Measurements from ENCODE around the gene MKI67.

The MKI67 gene

GRCh38 chr10:128052696-128053095, 73.5 kb downstream of the MKI67 start:
- Histone ChIP-seq H3K9me3 (ENCODE audit: severe bottlenecking) (no peaks in the 10 kb centered on the region), H3K27me3 (ENCODE audit: insufficient read depth, poor library complexity, severe bottlenecking) (no peaks in the 10 kb centered on the region), H3K4me3 (ENCODE audit: severe bottlenecking) (no peak overlapping the region), H3K4me1 (ENCODE audit: insufficient read depth, poor library complexity, severe bottlenecking) (peaks cover 26% of the 10 kb centered on the region), H3K36me3 (ENCODE audit: low read depth) (peaks cover 38% of the 10 kb centered on the region), H3K27ac (ENCODE audit: poor library complexity, severe bottlenecking) (no peak overlapping the region)
- TF ChIP-seq CTCF (IDR thresholded peaks at IDR 0.05; ENCODE audit: poor library complexity, severe bottlenecking), result no peak
- ATAC-seq (ENCODE audit: low read depth) (no peak), DNase-seq (ENCODE audit: low spot score) (no peak)

GRCh38 chr10:128051548-128051947, 74.7 kb downstream of the MKI67 start:
- Histone ChIP-seq H3K36me3 (ENCODE audit: low read depth) (peaks cover 38% of the 10 kb centered on the region), H3K27ac (ENCODE audit: poor library complexity, severe bottlenecking) (peak overlapping the region; percentile 16), H3K9me3 (ENCODE audit: severe bottlenecking) (no peaks in the 10 kb centered on the region), H3K4me3 (ENCODE audit: severe bottlenecking) (no peak overlapping the region), H3K4me1 (ENCODE audit: insufficient read depth, poor library complexity, severe bottlenecking) (peaks cover 26% of the 10 kb centered on the region), H3K27me3 (ENCODE audit: insufficient read depth, poor library complexity, severe bottlenecking) (no peaks in the 10 kb centered on the region)
- TF ChIP-seq CTCF (IDR thresholded peaks at IDR 0.05; ENCODE audit: poor library complexity, severe bottlenecking), result no peak
- ATAC-seq (ENCODE audit: low read depth), result no peak
- no peak for DNase-seq (ENCODE audit: low spot score)

GRCh38 chr10:128050936-128051335, 75.3 kb downstream of the MKI67 start:
- Histone ChIP-seq H3K27me3 (ENCODE audit: insufficient read depth, poor library complexity, severe bottlenecking) (no peaks in the 10 kb centered on the region), H3K9me3 (ENCODE audit: severe bottlenecking) (no peaks in the 10 kb centered on the region), H3K4me1 (ENCODE audit: insufficient read depth, poor library complexity, severe bottlenecking) (peaks cover 26% of the 10 kb centered on the region), H3K27ac (ENCODE audit: poor library complexity, severe bottlenecking) (peak overlapping the region; percentile 16), H3K4me3 (ENCODE audit: severe bottlenecking) (no peak overlapping the region), H3K36me3 (ENCODE audit: low read depth) (peaks cover 32% of the 10 kb centered on the region)
- DNase-seq (ENCODE audit: low spot score) (no peak), ATAC-seq (ENCODE audit: low read depth) (no peak)
- no peak for TF ChIP-seq CTCF (IDR thresholded peaks at IDR 0.05; ENCODE audit: poor library complexity, severe bottlenecking)

- no peak for TF ChIP-seq CTCF (IDR thresholded peaks at IDR 0.05; ENCODE audit: poor library complexity, severe bottlenecking)
- no peaks in the 10 kb centered on the region for H3K9me3 ChIP-seq (ENCODE audit: severe bottlenecking)
- no peak overlapping the region for H3K4me3 ChIP-seq (ENCODE audit: severe bottlenecking)
- H3K27me3 ChIP-seq (ENCODE audit: insufficient read depth, poor library complexity, severe bottlenecking), result no peaks in the 10 kb centered on the region
- H3K36me3 ChIP-seq (ENCODE audit: low read depth), result peaks cover 32% of the 10 kb centered on the region
- H3K27ac ChIP-seq (ENCODE audit: poor library complexity, severe bottlenecking), result no peak overlapping the region
- ATAC-seq (ENCODE audit: low read depth) (no peak), DNase-seq (ENCODE audit: low spot score) (no peak)
- H3K4me1 ChIP-seq (ENCODE audit: insufficient read depth, poor library complexity, severe bottlenecking), result peaks cover 26% of the 10 kb centered on the region
These were observed 76.1 kb downstream of the MKI67 start for GRCh38 chr10:128050121-128050516.

- no peak for TF ChIP-seq CTCF (IDR thresholded peaks at IDR 0.05; ENCODE audit: poor library complexity, severe bottlenecking)
- Histone ChIP-seq H3K9me3 (ENCODE audit: severe bottlenecking) (no peaks in the 10 kb centered on the region), H3K27me3 (ENCODE audit: insufficient read depth, poor library complexity, severe bottlenecking) (no peaks in the 10 kb centered on the region), H3K27ac (ENCODE audit: poor library complexity, severe bottlenecking) (peak overlapping the region; percentile 86), H3K4me3 (ENCODE audit: severe bottlenecking) (no peak overlapping the region), H3K36me3 (ENCODE audit: low read depth) (peaks cover 32% of the 10 kb centered on the region), H3K4me1 (ENCODE audit: insufficient read depth, poor library complexity, severe bottlenecking) (peaks cover 26% of the 10 kb centered on the region)
- DNase-seq (ENCODE audit: low spot score) (no peak), ATAC-seq (ENCODE audit: low read depth) (no peak)
These were observed 76.8 kb downstream of the MKI67 start for GRCh38 chr10:128049226-128050120.
